Astrocyte of the spinal cord (primary cell): ENCODE measurements around the gene SPO11.

ENCODE experiments used
- DNase-seq: peaks from one replicate; pipeline ENCODE4 v3.0.0; 2011; ENCODE audit warnings: low read depth, low spot score
- H3K4me3 ChIP-seq: 2 replicates; pipeline ENCODE4 v1.5.1; 2011; ENCODE audit warnings: low read depth, mild to moderate bottlenecking, low read length, moderate library complexity
- CTCF ChIP-seq: IDR thresholded peaks from 2 replicates; pipeline ENCODE4 v1.5.1; 2012; ENCODE audit warnings: low read depth, mild to moderate bottlenecking, low read length, inconsistent platforms
- in situ Hi-C: cut with HindIII; loops from 2 replicates; pipeline ENCODE4 v1.10.0; 2017; ENCODE audit warnings: low sequenced_read_pairs

SPO11 gene

GRCh38 chr20:57287901-57288300 lies 41.7 kb upstream of the SPO11 start:
- no peak for DNase-seq
- H3K4me3 ChIP-seq: no peak overlapping the region
- in situ Hi-C loops: no loop called here
- TF ChIP-seq CTCF: no peak

GRCh38 chr20:57288651-57289277 lies 40.8 kb upstream of the SPO11 start:
- H3K4me3 ChIP-seq: no peak overlapping the region
- TF ChIP-seq CTCF: no peak
- DNase-seq: no peak
- in situ Hi-C loops: no loop called here

GRCh38 chr20:57289391-57290177 lies 40.0 kb upstream of the SPO11 start:
- in situ Hi-C loops: no loop called here
- DNase-seq: no peak
- no peak for TF ChIP-seq CTCF
- no peak overlapping the region for H3K4me3 ChIP-seq

GRCh38 chr20:57290178-57290484 lies 39.5 kb upstream of the SPO11 start:
- in situ Hi-C loops: no loop called here
- no peak for TF ChIP-seq CTCF
- DNase-seq: no peak
- H3K4me3 ChIP-seq: no peak overlapping the region

GRCh38 chr20:57291003-57291402 lies 38.6 kb upstream of the SPO11 start:
- TF ChIP-seq CTCF: no peak
- in situ Hi-C loops: no loop called here
- DNase-seq: no peak
- H3K4me3 ChIP-seq: no peak overlapping the region

GRCh38 chr20:57291694-57292093 lies 37.9 kb upstream of the SPO11 start:
- no peak for TF ChIP-seq CTCF
- in situ Hi-C loops: no loop called here
- H3K4me3 ChIP-seq: no peak overlapping the region
- DNase-seq: no peak
